CD4-positive, alpha-beta T cell treated with Interferon alpha-2 for 1 hour (primary cell): ENCODE measurements around the gene ERCC2.
"Not testable (repeated sequence)": the region's sequence is repeated elsewhere in the genome, so short reads cannot be mapped to it uniquely, and the experiment has no call there.

Experiments used
- DNase-seq, 2 donors: peaks; one replicate each; pipeline ENCODE4 v3.0.0-alpha.2; 2020 to 2022

ERCC2 gene

GRCh38 chr19:45352914-45353796 lies 17.2 kb downstream of the ERCC2 start:
- DNase-seq = no peak

- DNase-seq = no peak
Observed at GRCh38 chr19:45352471-45352870, 17.9 kb downstream of the ERCC2 start.

- DNase-seq = no peak
Observed at GRCh38 chr19:45352062-45352461, 18.3 kb downstream of the ERCC2 start.

- no peak for DNase-seq
Observed at GRCh38 chr19:45351401-45351952, 18.9 kb downstream of the ERCC2 start.

GRCh38 chr19:45350477-45351058 lies 19.8 kb downstream of the ERCC2 start:
- DNase-seq = no peak

GRCh38 chr19:45349430-45349941 lies 20.9 kb downstream of the ERCC2 start:
- DNase-seq = no peak

GRCh38 chr19:45349126-45349415 lies 21.3 kb downstream of the ERCC2 start:
- DNase-seq = no peak

GRCh38 chr19:45348367-45349125 lies 21.8 kb downstream of the ERCC2 start:
- DNase-seq = no peak

- DNase-seq = no peak
Observed at GRCh38 chr19:45347570-45348366, 22.6 kb downstream of the ERCC2 start.

- DNase-seq = no peak
Observed at GRCh38 chr19:45346449-45346848, 23.9 kb downstream of the ERCC2 start.

GRCh38 chr19:45345506-45345860 lies 24.9 kb downstream of the ERCC2 start:
- no peak for DNase-seq

- no peak for DNase-seq
Observed at GRCh38 chr19:45344621-45345505, 25.5 kb downstream of the ERCC2 start.

GRCh38 chr19:45342911-45343310 lies 27.5 kb downstream of the ERCC2 start:
- DNase-seq = no peak

GRCh38 chr19:45340899-45341453 lies 29.4 kb downstream of the ERCC2 start:
- DNase-seq = no peak

- DNase-seq = peak in 1 of 2 donors; percentile 43
Observed at GRCh38 chr19:45340232-45340898, 30.0 kb downstream of the ERCC2 start, which contains the start of gene KLC3. Gene KLC3, plus strand, starts transcription at chr19:45340750. Its CDS starts 4,792 bp downstream, at chr19:45345542.

- DNase-seq = no peak
Observed at GRCh38 chr19:45339629-45340028, 30.7 kb downstream of the ERCC2 start.

- DNase-seq = no peak
Observed at GRCh38 chr19:45336696-45337251, 33.6 kb downstream of the ERCC2 start.

GRCh38 chr19:45334881-45335280 lies 35.5 kb downstream of the ERCC2 start:
- not testable (repeated sequence) for DNase-seq

- no peak for DNase-seq
Observed at GRCh38 chr19:45333609-45334303, 36.6 kb downstream of the ERCC2 start.
